Measurements from ENCODE around the gene TET3. TPM values are rescaled to one million over a fixed set of nuclear protein-coding genes. Genes with fewer than 3 reads are reported as not detected.
A peak's percentile ranks its signal among the peaks of the same experiment; 100 is the strongest.

The TET3 gene
- total and polyA plus RNA-seq, 4 donors: 4.6 to 26.9 (median 14.6) TPM

- H3K9me3 ChIP-seq (ENCODE audit: control insufficient read depth in 4 of 4, insufficient read depth in 3 of 4, low read length in 3 of 4): no peaks in the 10 kb centered on the region
- peaks cover 13 to 64% (median 33%) of the 10 kb centered on the region in 5 donors for H3K4me1 ChIP-seq (ENCODE audit: control insufficient read depth in 5 of 5, insufficient read depth in 5 of 5, low read length in 5 of 5)
- H3K27me3 ChIP-seq (ENCODE audit: control insufficient read depth in 3 of 3, insufficient read depth in 3 of 3, low read length in 2 of 3): peaks cover 0 to 12% (median 11%) of the 10 kb centered on the region in 3 donors
- TF ChIP-seq CTCF (IDR thresholded peaks at IDR 0.05; ENCODE audit: control extremely low read depth, extremely low read depth): no peak
- peaks cover 2 to 8% (median 5%) of the 10 kb centered on the region in 4 donors for H3K36me3 ChIP-seq (ENCODE audit: control insufficient read depth in 4 of 4, insufficient read depth in 4 of 4, low read length in 4 of 4)
- ATAC-seq (ENCODE audit: insufficient read depth, low FRiP score): no peak
- H3K4me3 ChIP-seq: peak overlapping the region; percentile 45
- H3K27ac ChIP-seq (ENCODE audit: low read depth in 1 of 2, low read length in 1 of 2): peak overlapping the region; percentile 55 to 71
- H3K9ac ChIP-seq (ENCODE audit: insufficient read depth in 1 of 2, low read length in 2 of 2): no peak overlapping the region
- 0% methylated on average over 25 to 56 of the region's 58 CpGs for WGBS, 2 donors
- DNase-seq: peak in 2 of 3 donors; percentile 47 to 69
These were observed 205 bp downstream of the TET3 start for GRCh38 chr2:73984922-73985307.

- peak overlapping the region; percentile 50 for H3K4me3 ChIP-seq
- peak overlapping the region in 1 of 2 donors; percentile 75 for H3K27ac ChIP-seq (ENCODE audit: low read depth in 1 of 2, low read length in 1 of 2)
- H3K9me3 ChIP-seq (ENCODE audit: control insufficient read depth in 4 of 4, insufficient read depth in 3 of 4, low read length in 3 of 4): no peaks in the 10 kb centered on the region
- peak; percentile 39 to 55 (median 40) for DNase-seq
- peaks cover 0 to 7% (median 6%) of the 10 kb centered on the region in 3 donors for H3K27me3 ChIP-seq (ENCODE audit: control insufficient read depth in 3 of 3, insufficient read depth in 3 of 3, low read length in 2 of 3)
- ATAC-seq (ENCODE audit: insufficient read depth, low FRiP score): no peak
- H3K4me1 ChIP-seq (ENCODE audit: control insufficient read depth in 5 of 5, insufficient read depth in 5 of 5, low read length in 5 of 5): peaks cover 13 to 64% (median 33%) of the 10 kb centered on the region in 5 donors
- WGBS, 2 donors: 1% methylated on average over 19 to 66 of the region's 66 CpGs
- TF ChIP-seq CTCF (IDR thresholded peaks at IDR 0.05; ENCODE audit: control extremely low read depth, extremely low read depth): no peak
- peaks cover 2 to 8% (median 7%) of the 10 kb centered on the region in 4 donors for H3K36me3 ChIP-seq (ENCODE audit: control insufficient read depth in 4 of 4, insufficient read depth in 4 of 4, low read length in 4 of 4)
- H3K9ac ChIP-seq (ENCODE audit: insufficient read depth in 1 of 2, low read length in 2 of 2): peak overlapping the region; percentile 40 to 41
These were observed 786 bp downstream of the TET3 start for GRCh38 chr2:73985308-73986084.

- no peak for TF ChIP-seq CTCF (IDR thresholded peaks at IDR 0.05; ENCODE audit: control extremely low read depth, extremely low read depth)
- Histone ChIP-seq H3K27ac (ENCODE audit: low read depth in 1 of 2, low read length in 1 of 2) (peak overlapping the region in 1 of 2 donors; percentile 75), H3K27me3 (ENCODE audit: control insufficient read depth in 3 of 3, insufficient read depth in 3 of 3, low read length in 2 of 3) (peaks cover 0 to 2% (median 0%) of the 10 kb centered on the region in 3 donors), H3K9ac (ENCODE audit: insufficient read depth in 1 of 2, low read length in 2 of 2) (peak overlapping the region in 1 of 2 donors; percentile 41), H3K36me3 (ENCODE audit: control insufficient read depth in 4 of 4, insufficient read depth in 4 of 4, low read length in 4 of 4) (peaks cover 2 to 9% (median 8%) of the 10 kb centered on the region in 4 donors), H3K4me1 (ENCODE audit: control insufficient read depth in 5 of 5, insufficient read depth in 5 of 5, low read length in 5 of 5) (peaks cover 13 to 58% (median 31%) of the 10 kb centered on the region in 5 donors), H3K4me3 (no peak overlapping the region), H3K9me3 (ENCODE audit: control insufficient read depth in 4 of 4, insufficient read depth in 3 of 4, low read length in 3 of 4) (no peaks in the 10 kb centered on the region)
- no peak for ATAC-seq (ENCODE audit: insufficient read depth, low FRiP score)
- 72 to 83% methylated on average over 21 of the region's 21 CpGs for WGBS, 2 donors
- no peak for DNase-seq
These were observed 1.5 kb downstream of the TET3 start for GRCh38 chr2:73986085-73986681.
